Amniotic epithelial cell (primary cell): ENCODE results near the gene C13orf46.
A peak's percentile ranks its signal among the peaks of the same experiment; 100 is the strongest.

ENCODE experiments used
- DNase-seq: peaks from one replicate; pipeline ENCODE4 v3.0.0-alpha.2; 2010; ENCODE audit warnings: low read depth

C13orf46 gene

GRCh38 chr13:113905942-113906341, 67.9 kb downstream of the C13orf46 start:
- no peak for DNase-seq

DNA sequence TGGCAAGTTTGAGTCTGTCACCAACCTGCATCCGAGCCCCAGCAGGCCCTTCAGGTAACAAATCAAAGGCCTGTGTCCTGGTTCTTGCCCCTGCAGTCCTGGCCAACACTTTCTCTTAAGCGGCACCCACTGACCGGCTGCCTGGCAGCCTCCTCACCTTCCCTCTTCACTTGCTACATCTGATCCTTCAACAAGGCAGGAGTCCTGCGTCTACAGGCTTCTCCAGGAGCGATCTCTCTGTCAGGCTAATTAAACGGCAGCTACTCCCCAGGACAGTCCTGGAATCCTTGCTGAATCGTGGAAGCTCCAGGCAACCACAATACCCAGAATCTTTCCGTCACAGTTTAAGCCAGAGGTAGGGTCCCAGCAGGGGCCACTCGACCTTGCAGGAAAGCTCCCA, 68.9 kb downstream of the C13orf46 start:
- DNase-seq, result no peak

DNA sequence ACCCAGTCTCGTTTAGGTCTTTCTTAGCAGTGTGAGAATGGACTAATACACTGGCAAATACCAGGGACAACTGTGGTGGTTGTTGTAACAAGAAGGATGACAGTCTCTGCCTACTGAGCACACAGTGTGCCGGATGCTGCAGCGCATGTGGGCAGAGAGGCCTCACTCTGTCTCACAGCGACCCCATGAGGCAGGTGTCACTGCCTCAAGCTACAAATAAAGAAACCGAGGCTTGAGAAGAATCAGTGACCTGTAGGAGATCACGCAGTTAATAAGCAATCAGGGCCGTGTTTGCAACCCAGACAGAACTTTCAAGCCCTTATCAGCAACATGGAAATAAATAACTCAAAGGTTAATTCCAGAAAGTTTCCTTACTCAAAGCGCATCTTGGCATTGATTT, 69.5 kb downstream of the C13orf46 start:
- DNase-seq, result peak; percentile 86

DNA sequence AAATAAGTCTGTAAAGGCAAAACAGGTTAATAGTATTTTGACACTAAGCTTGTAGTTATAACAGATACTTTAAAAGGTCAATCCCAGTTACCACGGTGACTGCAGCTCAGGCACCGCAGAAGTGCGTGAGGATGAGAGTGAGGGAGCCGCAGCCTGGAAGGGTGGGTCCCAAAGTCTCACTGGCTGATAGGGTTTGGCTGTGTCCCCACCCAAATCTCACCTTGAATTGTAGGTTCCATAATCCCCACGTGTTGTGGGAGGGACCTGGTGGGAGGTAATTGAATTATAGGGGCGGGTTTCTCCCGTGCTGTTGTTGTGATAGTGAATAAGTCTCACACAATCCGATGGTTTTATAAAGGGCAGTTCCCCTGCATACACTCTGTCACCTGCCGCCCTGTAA, 70.0 kb downstream of the C13orf46 start:
- DNase-seq, result no peak
